ES-I3 (cell line): ENCODE results near the gene PHLPP1.

Source experiments
- H3K36me3 ChIP-seq: 2 replicates; pipeline ENCODE4 v1.6.1; 2013; ENCODE audit warnings: mild to moderate bottlenecking, low read length, control low read depth, moderate library complexity; ENCODE audit not compliant: insufficient read depth
- H3K4me1 ChIP-seq: 2 replicates; pipeline ENCODE4 v1.6.1; 2013; ENCODE audit warnings: mild to moderate bottlenecking, control low read depth, low read length; ENCODE audit not compliant: insufficient read depth
- H3K9ac ChIP-seq: 2 replicates; pipeline ENCODE4 v1.6.1; 2013; ENCODE audit warnings: low read depth, mild to moderate bottlenecking, low read length, moderate library complexity
- H3K9me3 ChIP-seq: 2 replicates; pipeline ENCODE4 v1.6.1; 2013; ENCODE audit warnings: mild to moderate bottlenecking, low read length, moderate library complexity; ENCODE audit not compliant: control insufficient read depth, insufficient read depth

PHLPP1 gene

DNA sequence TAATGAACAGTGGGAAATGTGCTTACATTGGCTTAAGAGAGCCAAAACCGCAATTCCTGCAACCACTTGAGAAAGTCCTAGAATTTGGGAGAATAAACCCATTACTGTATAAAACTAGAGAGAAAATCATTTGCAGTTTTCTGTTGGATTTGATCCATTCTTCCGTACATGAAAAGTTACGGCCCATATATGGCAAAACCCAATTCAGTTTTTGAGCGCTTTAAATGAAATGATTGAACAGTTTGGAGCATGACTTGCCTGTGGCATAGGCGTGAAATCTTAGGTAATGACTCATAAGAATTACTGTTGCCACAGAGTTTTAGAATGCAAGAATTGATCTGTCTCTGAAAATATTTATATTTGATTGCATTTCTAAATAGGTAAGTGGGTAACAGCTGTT, 52.0 kb downstream of the PHLPP1 start:
- H3K9ac ChIP-seq = no peak overlapping the region
- H3K4me1 ChIP-seq = peaks cover 22% of the 10 kb centered on the region
- no peaks in the 10 kb centered on the region for H3K36me3 ChIP-seq
- H3K9me3 ChIP-seq = no peaks in the 10 kb centered on the region

DNA sequence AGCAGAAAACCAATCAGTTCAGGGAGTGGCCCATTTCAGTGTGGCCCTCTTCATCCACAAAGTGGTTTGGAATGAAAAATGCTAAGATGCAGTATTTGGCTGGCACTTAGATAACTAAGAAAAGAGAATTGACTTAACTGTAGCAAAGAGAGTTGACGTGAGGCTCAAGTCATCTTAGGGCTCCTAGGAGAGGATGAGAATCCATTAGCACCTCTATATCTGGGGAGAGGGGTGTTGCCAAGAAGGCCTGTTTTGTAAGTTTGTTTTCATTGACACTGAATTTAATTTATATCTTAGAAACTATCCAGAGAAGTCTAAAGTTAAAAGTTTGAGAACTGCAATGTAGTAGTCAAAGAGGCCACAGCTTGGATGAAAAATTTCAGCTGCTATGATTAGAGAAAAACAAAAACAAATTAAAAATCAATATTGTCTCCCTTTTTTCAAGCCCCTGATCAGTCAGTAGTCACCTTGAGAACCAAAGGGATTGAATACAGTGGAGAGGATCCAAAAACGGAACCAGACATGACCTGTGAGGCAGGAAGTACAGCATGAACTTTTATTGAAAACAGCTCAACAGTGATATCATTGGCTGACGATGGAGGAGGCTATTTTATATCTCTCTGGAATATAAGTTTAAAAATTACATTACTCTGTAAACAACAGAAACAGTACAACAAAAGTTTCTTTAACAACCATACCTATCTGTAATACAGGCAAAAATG, 52.7 kb downstream of the PHLPP1 start:
- Histone ChIP-seq H3K9ac (no peak overlapping the region), H3K9me3 (no peaks in the 10 kb centered on the region), H3K36me3 (no peaks in the 10 kb centered on the region), H3K4me1 (peaks cover 22% of the 10 kb centered on the region)

DNA sequence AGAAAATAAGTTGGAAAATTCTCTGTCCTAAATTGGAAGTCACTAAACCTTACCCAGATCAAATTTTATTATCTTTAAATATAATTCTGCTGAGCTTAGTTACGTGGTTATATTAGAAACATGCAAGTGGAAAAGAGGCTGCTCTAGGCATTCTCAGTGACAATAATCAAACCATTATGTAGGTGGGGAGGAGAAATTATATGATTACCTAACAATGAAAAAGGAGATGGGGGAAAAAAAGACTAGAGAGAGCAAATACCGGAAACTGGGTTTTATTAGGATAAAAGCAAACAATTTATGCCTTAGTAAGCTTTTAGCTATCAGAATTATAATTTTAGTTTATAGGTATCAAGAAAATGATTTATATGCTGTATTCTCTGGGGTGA, 53.2 kb downstream of the PHLPP1 start:
- Histone ChIP-seq H3K36me3 (no peaks in the 10 kb centered on the region), H3K4me1 (peaks cover 22% of the 10 kb centered on the region), H3K9me3 (no peaks in the 10 kb centered on the region), H3K9ac (no peak overlapping the region)

DNA sequence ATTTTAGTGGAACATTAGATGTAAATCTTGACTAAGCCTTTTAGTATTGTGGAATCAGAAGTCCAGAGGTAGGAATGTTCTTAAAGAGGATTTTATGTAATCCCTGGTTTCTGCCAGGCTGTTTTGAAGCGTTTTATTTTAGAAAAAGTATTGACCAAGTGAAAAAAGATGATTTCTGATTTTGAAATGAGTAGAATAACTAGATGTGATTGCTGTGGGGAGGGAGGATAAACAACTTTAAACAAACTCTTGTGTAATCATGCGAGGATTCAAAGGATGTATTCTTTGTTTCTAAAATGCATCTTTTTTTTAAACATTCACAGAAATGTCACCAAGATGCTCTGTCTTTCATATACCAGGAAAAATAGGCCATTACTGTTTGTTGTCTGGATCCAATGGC, 53.9 kb downstream of the PHLPP1 start:
- H3K9ac ChIP-seq = no peak overlapping the region
- peaks cover 26% of the 10 kb centered on the region for H3K4me1 ChIP-seq
- H3K9me3 ChIP-seq = no peaks in the 10 kb centered on the region
- no peaks in the 10 kb centered on the region for H3K36me3 ChIP-seq

DNA sequence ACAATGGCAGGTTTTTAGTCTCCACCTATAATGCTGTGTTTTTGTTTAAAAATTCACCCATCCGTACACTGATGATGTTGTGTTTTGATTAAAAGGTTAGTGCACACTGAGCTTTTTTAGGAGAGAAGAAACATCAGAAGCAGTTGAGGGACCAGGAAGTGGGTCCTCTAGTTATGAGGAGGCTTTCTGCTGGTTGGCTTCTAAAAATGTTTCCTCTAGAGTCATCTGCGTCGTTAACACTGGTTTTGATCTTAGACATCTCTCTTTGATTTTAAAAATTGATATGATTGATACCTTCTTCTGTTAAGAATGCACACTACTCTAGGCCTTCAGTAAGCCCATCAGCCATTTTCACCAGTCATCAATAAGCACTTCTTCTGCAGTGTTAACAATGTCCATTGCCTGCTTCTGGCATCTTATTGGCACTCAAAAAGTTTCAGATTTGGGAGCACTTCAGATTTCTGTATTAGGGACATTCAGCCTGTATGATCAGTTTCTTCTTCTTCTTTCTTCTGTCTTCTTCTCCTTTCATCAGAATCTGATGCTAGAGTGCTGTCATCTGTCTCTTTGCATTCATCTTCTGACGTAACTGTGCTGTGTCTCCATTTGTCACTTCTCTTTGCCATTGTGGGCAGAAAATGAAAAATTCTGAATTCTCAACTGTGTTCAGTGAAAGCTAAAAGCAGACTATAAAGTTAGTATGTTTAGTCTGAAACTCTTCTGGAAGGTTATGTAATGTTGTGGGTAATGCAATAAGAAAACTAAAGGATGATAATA, 56.3 kb downstream of the PHLPP1 start:
- H3K9me3 ChIP-seq = 0 out of 2 replicates have a peak, but pooled peaks cover 2% of the 10 kb centered on the region
- no peaks in the 10 kb centered on the region for H3K36me3 ChIP-seq
- peaks cover 16% of the 10 kb centered on the region for H3K4me1 ChIP-seq
- no peak overlapping the region for H3K9ac ChIP-seq

DNA sequence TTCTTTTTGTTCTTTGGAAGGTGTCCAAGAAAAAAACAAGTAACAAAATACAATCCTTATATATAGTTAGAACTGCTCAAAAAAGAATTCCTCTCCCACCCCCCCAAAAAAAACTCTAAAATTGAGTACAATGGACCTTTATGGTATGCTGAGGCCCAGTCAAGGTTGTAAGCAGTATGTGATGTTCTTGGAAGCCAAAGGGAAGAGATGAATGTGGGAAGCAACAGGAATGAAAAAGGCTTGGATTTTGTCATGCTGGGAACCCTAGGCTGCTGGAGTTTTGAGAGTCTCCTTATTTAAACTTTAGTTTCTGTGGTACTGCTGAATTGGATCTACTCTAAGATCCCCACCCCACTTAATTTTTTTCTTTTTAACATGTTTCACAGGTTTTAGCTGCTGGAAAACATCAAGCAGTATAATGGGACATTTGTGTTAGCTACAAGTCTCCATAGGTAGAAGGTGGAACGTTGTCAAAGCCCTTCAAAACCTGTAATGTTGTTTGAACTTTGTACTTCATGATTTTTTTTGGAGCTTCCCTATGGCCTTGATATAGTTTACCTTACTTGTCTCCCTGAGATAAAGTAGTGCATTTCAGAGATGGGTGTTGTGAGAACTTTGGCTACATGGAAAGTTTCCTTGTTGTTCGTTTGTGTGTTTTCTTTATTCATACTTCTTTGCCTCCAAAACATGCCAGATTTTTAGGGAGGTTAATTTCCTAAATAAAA, 57.7 kb downstream of the PHLPP1 start:
- no peak overlapping the region for H3K9ac ChIP-seq
- H3K4me1 ChIP-seq = peaks cover 11% of the 10 kb centered on the region
- 0 out of 2 replicates have a peak, but pooled peaks cover 2% of the 10 kb centered on the region for H3K9me3 ChIP-seq
- no peaks in the 10 kb centered on the region for H3K36me3 ChIP-seq

DNA sequence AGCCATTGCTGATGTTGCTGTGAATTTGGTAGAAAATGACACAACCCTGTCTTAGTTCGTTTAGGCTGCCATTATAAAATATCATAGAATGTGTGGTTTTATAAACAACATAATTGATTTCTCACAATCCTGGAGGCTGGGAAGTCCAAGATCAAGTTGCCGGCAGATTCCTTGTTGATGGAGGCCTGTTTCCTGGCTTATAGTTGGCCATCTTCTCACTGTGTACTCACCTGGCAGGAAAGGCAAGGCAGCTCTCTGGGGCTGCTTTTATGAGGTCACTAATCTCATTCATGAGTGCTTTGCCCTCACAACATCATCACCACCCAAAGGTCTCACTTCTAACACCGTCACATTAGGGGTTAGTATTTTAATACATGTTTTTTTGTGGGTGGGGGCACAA, 58.4 kb downstream of the PHLPP1 start:
- Histone ChIP-seq H3K9ac (no peak overlapping the region), H3K9me3 (0 out of 2 replicates have a peak, but pooled peaks cover 2% of the 10 kb centered on the region), H3K36me3 (no peaks in the 10 kb centered on the region), H3K4me1 (peaks cover 18% of the 10 kb centered on the region)

DNA sequence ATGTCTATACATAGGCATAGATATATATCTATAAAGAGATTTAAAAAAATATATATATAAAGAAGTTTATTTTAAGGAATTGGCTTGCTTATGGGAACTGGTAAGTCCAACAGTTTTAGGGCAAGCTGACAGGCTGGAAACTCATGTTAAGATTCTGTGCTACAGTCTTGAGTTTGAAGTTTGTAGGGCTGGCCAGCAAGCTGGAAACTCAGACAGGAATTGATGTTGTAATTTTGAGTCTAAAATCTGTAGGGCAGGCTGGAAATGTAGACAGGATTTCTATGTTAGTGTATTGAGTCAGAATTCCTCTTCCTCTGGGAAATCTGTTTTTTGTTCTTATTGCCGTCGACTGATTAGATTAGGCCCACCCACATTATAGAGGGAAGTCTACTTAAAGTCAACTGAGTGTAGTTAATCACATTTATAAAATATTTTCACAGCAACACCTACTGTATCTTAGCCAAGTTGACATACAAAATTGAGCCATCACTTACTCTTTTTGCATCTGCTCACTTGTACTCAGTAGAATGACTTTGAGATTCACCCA, 60.8 kb downstream of the PHLPP1 start:
- Histone ChIP-seq H3K9ac (no peak overlapping the region), H3K36me3 (no peaks in the 10 kb centered on the region), H3K9me3 (0 out of 2 replicates have a peak, but pooled peaks cover 2% of the 10 kb centered on the region), H3K4me1 (peaks cover 41% of the 10 kb centered on the region)

DNA sequence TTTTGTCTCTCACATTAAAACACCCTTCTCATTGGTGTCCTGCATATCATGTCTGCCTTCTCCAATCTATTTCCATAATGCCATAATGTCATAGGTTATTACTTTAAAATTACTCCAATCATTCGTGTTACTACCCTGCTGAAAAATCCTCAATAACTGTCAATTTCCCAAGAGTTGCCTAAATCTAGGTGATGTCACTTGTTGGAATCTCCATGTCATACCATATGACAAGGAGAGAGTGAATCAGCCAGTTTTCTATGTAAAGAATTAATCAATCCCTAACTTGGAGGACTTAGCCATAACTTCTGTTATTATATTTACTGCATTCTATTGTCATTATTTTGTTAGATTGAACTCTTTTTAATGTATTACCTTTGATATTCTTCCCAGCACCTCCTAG, 62.5 kb downstream of the PHLPP1 start:
- peaks cover 48% of the 10 kb centered on the region for H3K4me1 ChIP-seq
- H3K9me3 ChIP-seq = 0 out of 2 replicates have a peak, but pooled peaks cover 2% of the 10 kb centered on the region
- H3K9ac ChIP-seq = no peak overlapping the region
- H3K36me3 ChIP-seq = no peaks in the 10 kb centered on the region

DNA sequence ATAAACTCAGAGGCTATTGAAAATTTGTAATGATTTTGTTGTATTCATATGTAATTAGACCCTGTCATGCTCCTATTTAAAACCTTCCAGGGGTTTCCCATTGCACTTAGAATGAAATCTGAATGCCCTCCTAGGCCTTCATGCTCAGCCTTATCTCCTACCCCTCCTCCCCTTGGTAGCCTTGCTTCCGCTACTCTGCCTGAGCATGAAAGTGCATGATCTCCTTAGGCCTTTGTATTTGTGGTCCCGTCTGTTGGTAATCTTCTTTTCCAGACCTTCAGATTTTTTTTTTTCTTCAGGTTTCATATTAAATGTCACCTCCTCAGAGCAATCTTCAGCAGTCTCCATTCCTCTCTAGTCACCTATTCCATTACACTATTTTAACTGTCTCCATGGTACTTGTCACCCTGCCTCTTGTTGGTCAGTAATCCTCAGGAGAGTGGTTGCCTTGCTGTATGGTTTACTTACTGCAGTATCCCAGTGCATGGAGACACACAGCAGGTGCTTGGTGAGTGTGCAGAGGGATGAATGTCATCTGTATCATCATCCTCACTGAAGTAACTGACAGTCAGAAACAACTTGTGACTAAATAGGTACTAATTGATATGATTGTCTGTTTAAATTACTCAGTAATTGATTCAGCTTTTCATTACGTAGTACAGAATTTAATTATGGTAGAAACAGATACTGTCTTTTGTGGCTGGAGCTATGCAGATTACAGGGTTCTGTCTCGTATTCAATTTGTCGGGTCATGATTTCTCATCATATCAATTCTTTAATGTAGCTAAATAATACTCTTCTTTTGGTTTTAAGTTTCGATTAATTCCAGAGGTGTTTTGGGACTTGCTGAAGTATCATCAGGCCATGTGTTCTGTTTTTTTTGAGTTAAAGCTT, 63.9 kb downstream of the PHLPP1 start:
- Histone ChIP-seq H3K4me1 (peaks cover 44% of the 10 kb centered on the region), H3K36me3 (no peaks in the 10 kb centered on the region), H3K9ac (no peak overlapping the region), H3K9me3 (0 out of 2 replicates have a peak, but pooled peaks cover 2% of the 10 kb centered on the region)

DNA sequence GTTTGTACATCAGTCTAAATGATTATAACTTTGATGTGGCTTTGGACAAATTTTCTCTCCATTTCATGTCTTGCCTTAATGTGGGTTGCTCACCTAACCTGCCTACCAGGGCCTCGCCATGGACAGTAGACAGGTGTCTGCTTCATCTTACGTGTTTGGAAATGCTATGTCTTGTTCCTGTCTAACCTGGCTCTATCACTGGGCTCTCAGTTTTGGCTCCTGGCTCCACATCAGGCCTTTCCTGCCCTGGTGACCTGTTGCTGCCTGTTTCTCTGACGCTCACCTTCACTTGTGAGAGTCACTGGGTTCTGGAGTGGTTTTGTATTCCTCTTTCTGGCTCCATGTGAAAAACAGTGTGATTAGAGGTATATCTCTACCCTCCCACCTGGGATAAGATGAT, 65.9 kb downstream of the PHLPP1 start:
- Histone ChIP-seq H3K9me3 (no peaks in the 10 kb centered on the region), H3K9ac (no peak overlapping the region), H3K36me3 (no peaks in the 10 kb centered on the region), H3K4me1 (peaks cover 57% of the 10 kb centered on the region)

DNA sequence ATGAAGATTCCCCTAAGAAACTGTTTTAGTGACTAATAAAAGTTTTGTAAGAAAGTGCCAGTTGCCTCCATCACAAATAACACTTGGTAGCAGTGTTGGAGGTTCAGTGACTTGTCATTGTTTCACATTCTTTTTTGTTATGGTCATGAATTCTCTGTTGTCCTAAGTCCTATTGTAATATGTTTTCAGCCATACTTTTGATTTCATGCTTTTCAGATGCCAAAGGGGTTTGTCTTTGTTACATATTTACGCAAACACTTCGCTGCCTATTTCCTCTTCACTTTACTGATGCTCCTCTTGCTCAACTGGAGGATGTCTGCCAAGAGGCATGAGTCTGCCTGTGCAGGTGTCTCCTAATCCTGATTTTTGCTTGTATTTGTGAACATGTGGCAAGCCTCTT, 66.6 kb downstream of the PHLPP1 start:
- Histone ChIP-seq H3K9me3 (no peaks in the 10 kb centered on the region), H3K4me1 (peaks cover 61% of the 10 kb centered on the region), H3K36me3 (no peaks in the 10 kb centered on the region), H3K9ac (no peak overlapping the region)

DNA sequence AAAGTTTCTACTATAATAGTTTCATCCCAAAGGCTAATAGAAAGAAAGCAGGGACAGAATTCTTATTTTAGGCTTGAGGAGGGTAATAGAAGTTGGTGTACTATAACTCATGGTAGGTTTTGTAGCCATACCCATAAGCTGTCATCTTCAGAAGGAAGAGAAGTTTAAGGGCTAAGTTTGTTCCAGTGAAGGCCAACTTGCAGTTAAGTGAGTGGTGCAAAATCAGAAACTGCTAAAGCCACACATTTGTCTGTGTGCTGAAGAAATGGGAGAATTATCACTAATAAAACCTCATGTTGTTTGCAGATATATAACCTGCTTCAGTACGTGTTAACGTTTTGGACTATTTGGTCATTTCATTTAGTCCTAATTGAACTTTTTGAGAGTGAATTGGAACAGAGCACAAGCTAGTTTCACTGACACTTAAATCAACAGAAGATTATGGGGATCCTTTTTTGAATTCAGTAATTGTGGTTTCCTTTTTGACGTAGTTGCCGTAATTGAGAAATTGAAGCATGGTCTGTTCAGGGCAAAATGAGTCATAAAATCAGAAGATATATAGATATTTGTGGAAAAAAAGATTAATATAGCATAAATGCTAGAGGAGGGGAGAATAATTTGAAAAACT, 69.1 kb downstream of the PHLPP1 start:
- Histone ChIP-seq H3K9me3 (no peaks in the 10 kb centered on the region), H3K36me3 (no peaks in the 10 kb centered on the region), H3K4me1 (peaks cover 68% of the 10 kb centered on the region), H3K9ac (no peak overlapping the region)
